B cell (primary cell): ENCODE measurements around the gene RCC2. TPM values are rescaled to one million over a fixed set of nuclear protein-coding genes. Genes with fewer than 3 reads are reported as not detected.

ENCODE experiments used
- ATAC-seq: fragments of 200-7000 bp; cut with Tn5 transposase; one replicate; pipeline ENCODE4 v1.10.0; 2021; ENCODE audit warnings: low read depth, mild to moderate bottlenecking, moderate number of reproducible peaks, moderate library complexity
- CTCF ChIA-PET: fragments of 350-600 bp; sonication (Branson Sonifier 250); formaldehyde crosslinking; loops from one replicate; lab custom pipeline; 2021; ENCODE audit warnings: antibody characterized with exemption, inconsistent platforms; lab: Charles Lee
- POLR2A ChIA-PET: fragments of 350-600 bp; sonication (Branson Sonifier 250); formaldehyde crosslinking; loops from one replicate; lab custom pipeline; 2021; ENCODE audit warnings: antibody characterized with exemption; lab: Charles Lee
- DNase-seq: peaks from one replicate; pipeline ENCODE4 v3.0.0; 2013
- H2AFZ ChIP-seq: 2 replicates; pipeline ENCODE4 v1.6.1; 2012; ENCODE audit warnings: mild to moderate bottlenecking, low read depth, low read length; ENCODE audit not compliant: insufficient read depth, poor library complexity, severe bottlenecking
- H3K27ac ChIP-seq, 2 donors: 1 replicate in 1 of 2; 2 replicates in 1 of 2; pipeline ENCODE4 v1.5.1; 2012 to 2013; ENCODE audit warnings: low read length in 2 of 2, mild to moderate bottlenecking in 2 of 2, moderate library complexity in 1 of 2
- H3K27me3 ChIP-seq, 4 experiments: fragments of 200-600 bp in 1 of 4; sonication (generic) in 1 of 4; replicated peaks in 1 of 4; 1 replicate in 2 of 4; 2 replicates in 2 of 4; pipeline versions ENCODE4 v1.6.1 to v1.7.0; 2013 to 2016; ENCODE audit warnings: low read length in 3 of 4, mild to moderate bottlenecking in 2 of 4, mixed read lengths in 1 of 4, moderate library complexity in 1 of 4; ENCODE audit not compliant: insufficient read depth in 4 of 4, control insufficient read depth in 3 of 4; ENCODE audit errors: control extremely low read depth in 1 of 4
- H3K36me3 ChIP-seq, 2 experiments: replicated peaks in 1 of 2; 1 replicate in 1 of 2; 2 replicates in 1 of 2; pipeline versions ENCODE4 v1.6.1 to v1.7.1; 2013; ENCODE audit warnings: low read length in 1 of 2; ENCODE audit not compliant: insufficient read depth in 2 of 2, control insufficient read depth in 1 of 2; ENCODE audit errors: control extremely low read depth in 1 of 2, extremely low read depth in 1 of 2
- H3K4me1 ChIP-seq, 2 donors: fragments of 200-600 bp in 1 of 2; sonication (generic) in 1 of 2; 1 replicate in 1 of 2; 2 replicates in 1 of 2; pipeline versions ENCODE4 v1.5.1 to v1.6.1; 2013 to 2017; ENCODE audit warnings: low read length in 2 of 2; ENCODE audit not compliant: control insufficient read depth in 2 of 2, insufficient read depth in 2 of 2
- H3K4me2 ChIP-seq: replicated peaks from 2 replicates; pipeline ENCODE3; 2012; ENCODE audit warnings: mild to moderate bottlenecking, low read depth, low read length; ENCODE audit not compliant: poor library complexity, severe bottlenecking
- H3K4me3 ChIP-seq, 5 experiments: fragments of 200-600 bp in 1 of 5; sonication (generic) in 1 of 5; 1 replicate in 3 of 5; 2 replicates in 2 of 5; pipeline versions ENCODE4 v1.5.1 to v1.7.0; 2011 to 2016; ENCODE audit warnings: low read length in 4 of 5, mild to moderate bottlenecking in 4 of 5, low read depth in 2 of 5, control low read depth in 1 of 5, moderate library complexity in 1 of 5; ENCODE audit not compliant: insufficient read depth in 1 of 5; ENCODE audit errors: control extremely low read depth in 1 of 5, extremely low read depth in 1 of 5
- H3K79me2 ChIP-seq: fragments of 200-600 bp; sonication (generic); one replicate; pipeline ENCODE4 v1.6.0; 2016; ENCODE audit warnings: low read length; ENCODE audit not compliant: control insufficient read depth, insufficient read depth
- H3K9ac ChIP-seq: fragments of 200-600 bp; sonication (generic); 2 replicates; pipeline ENCODE4 v1.6.1; 2017; ENCODE audit warnings: mild to moderate bottlenecking, low read length, moderate library complexity
- H3K9me3 ChIP-seq, 3 donors: one replicate each; pipeline versions ENCODE4 v1.6.1 to v1.7.1; 2013; ENCODE audit warnings: low read length in 2 of 3; ENCODE audit not compliant: control insufficient read depth in 2 of 3, insufficient read depth in 1 of 3; ENCODE audit errors: control extremely low read depth in 1 of 3
- H4K20me1 ChIP-seq: 2 replicates; pipeline ENCODE4 v1.6.0; 2012; ENCODE audit warnings: mild to moderate bottlenecking, low read length; ENCODE audit not compliant: insufficient read depth, control insufficient read depth, poor library complexity, severe bottlenecking
- H3K27ac Mint-ChIP-seq: one replicate; pipeline ENCODE4 v1.8.0; 2021; ENCODE audit warnings: mixed read lengths
- H3K27me3 Mint-ChIP-seq: one replicate; pipeline ENCODE4 v1.8.0; 2021; ENCODE audit warnings: mixed read lengths
- H3K4me1 Mint-ChIP-seq: one replicate; pipeline ENCODE4 v1.8.0; 2021; ENCODE audit warnings: mixed read lengths
- H3K4me3 Mint-ChIP-seq: one replicate; pipeline ENCODE4 v1.8.0; 2021; ENCODE audit warnings: mixed read lengths
- H3K9me3 Mint-ChIP-seq: one replicate; pipeline ENCODE4 v1.8.0; 2022; ENCODE audit warnings: mixed read lengths; ENCODE audit not compliant: insufficient read depth
- EZH2 ChIP-seq: IDR thresholded peaks from 2 replicates; pipeline ENCODE4 v1.6.1; 2012; ENCODE audit warnings: borderline replicate concordance, low read depth, mild to moderate bottlenecking, moderate library complexity, low read length; ENCODE audit not compliant: insufficient read depth, poor library complexity, severe bottlenecking
- WGBS: methylation state at CpG from one replicate; pipeline ENCODE4 v1.1.5; 2013; ENCODE audit warnings: missing lambda C conversion rate; ENCODE audit not compliant: insufficient coverage; 5-methylcytosine and 5-hydroxymethylcytosine counted together
- intact Hi-C: fragments of 100-400 bp; cut with micrococcal nuclease; formaldehyde crosslinking; loops from one replicate; pipeline ENCODE4 v1.10.0; 2022
- polyA plus RNA-seq: library from polyadenylated mRNA; depleted of rRNA; stranded (reverse); fragments of >200 nt; gene quantifications from 2 replicates; pipeline ENCODE4 v1.2.3, GENCODE V29; 2012
- total RNA-seq, 2 donors: library from RNA; stranded (reverse); fragments of 120-200 nt in 1 of 2; gene quantifications; 1 replicate in 1 of 2; 2 replicates in 1 of 2; pipeline versions ENCODE4 v1.2.3 to v1.2.4, GENCODE V29; 2013 to 2022
- TF ChIP-seq, protein P1 (sequence below): fragments of 200-600 bp; IDR thresholded peaks from one replicate; pipeline ENCODE4 v1.8.0; 2022; ENCODE audit warnings: antibody characterized with exemption, mild to moderate bottlenecking

Gene RCC2
- total and polyA plus RNA-seq, 2 donors (not counting 1 experiment from before 2014, with no cell fraction given), result 48.9 to 76.9 TPM

DNA sequence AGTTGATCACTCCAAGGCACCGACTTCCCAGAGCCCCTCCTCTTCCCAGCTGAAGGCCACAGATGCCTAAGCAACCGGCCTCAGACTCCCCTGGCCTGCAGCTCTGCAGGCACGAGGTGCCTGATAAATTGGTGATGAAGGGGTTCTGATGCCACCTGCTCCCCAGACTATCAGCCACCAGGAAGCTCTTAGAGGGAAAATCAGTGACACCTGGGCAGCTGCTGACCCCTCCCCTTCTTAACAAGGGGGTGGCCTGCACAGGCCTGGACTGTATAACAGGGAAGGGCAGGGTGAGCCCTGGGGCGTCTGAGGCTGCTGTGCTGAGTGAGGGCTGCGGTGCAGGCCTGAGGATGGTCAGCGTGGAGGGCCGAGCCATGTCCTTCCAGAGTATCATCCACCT lies 67.6 kb downstream of the RCC2 start, which contains the start of gene PADI6:
PADI6 (plus strand) TSS at position 301 of the 400 bp plus-strand sequence; CDS start at position 351, 50 bp downstream.
- Mint-ChIP-seq H3K4me3 (no peak within 1 kb of the TSS), H3K27me3 (peaks cover 6% of the 10 kb centered on the region), H3K4me1 (no peaks in the 10 kb centered on the region), H3K27ac (no peak within 1 kb of the TSS), H3K9me3 (no peaks in the 10 kb centered on the region)
- intact Hi-C loops, result no loop called here
- whole genome bisulfite sequencing, result 83% methylated on average over 4 of the region's 7 CpGs
- no peaks in the 10 kb centered on the region for H3K9me3 ChIP-seq
- H3K36me3 ChIP-seq, result no peaks in the 10 kb centered on the region
- no peaks in the 10 kb centered on the region for H4K20me1 ChIP-seq
- no peaks in the 10 kb centered on the region for H3K79me2 ChIP-seq
- no peak within 1 kb of the TSS for H3K4me3 ChIP-seq
- H3K9ac ChIP-seq, result no peak within 1 kb of the TSS
- no peak within 1 kb of the TSS for H3K27ac ChIP-seq
- no peak within 1 kb of the TSS for H3K4me2 ChIP-seq
- no peaks in the 10 kb centered on the region for H3K27me3 ChIP-seq
- POLR2A ChIA-PET, result no interaction called here
- DNase-seq (no peak), ATAC-seq (no peak)
- TF ChIP-seq, protein P1, sequence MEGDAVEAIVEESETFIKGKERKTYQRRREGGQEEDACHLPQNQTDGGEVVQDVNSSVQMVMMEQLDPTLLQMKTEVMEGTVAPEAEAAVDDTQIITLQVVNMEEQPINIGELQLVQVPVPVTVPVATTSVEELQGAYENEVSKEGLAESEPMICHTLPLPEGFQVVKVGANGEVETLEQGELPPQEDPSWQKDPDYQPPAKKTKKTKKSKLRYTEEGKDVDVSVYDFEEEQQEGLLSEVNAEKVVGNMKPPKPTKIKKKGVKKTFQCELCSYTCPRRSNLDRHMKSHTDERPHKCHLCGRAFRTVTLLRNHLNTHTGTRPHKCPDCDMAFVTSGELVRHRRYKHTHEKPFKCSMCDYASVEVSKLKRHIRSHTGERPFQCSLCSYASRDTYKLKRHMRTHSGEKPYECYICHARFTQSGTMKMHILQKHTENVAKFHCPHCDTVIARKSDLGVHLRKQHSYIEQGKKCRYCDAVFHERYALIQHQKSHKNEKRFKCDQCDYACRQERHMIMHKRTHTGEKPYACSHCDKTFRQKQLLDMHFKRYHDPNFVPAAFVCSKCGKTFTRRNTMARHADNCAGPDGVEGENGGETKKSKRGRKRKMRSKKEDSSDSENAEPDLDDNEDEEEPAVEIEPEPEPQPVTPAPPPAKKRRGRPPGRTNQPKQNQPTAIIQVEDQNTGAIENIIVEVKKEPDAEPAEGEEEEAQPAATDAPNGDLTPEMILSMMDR, result no peak
- TF ChIP-seq EZH2, result no peak
- H2AFZ ChIP-seq, result no peak within 1 kb of the TSS
- CTCF ChIA-PET, result no interaction called here
- no peaks in the 10 kb centered on the region for H3K4me1 ChIP-seq

DNA sequence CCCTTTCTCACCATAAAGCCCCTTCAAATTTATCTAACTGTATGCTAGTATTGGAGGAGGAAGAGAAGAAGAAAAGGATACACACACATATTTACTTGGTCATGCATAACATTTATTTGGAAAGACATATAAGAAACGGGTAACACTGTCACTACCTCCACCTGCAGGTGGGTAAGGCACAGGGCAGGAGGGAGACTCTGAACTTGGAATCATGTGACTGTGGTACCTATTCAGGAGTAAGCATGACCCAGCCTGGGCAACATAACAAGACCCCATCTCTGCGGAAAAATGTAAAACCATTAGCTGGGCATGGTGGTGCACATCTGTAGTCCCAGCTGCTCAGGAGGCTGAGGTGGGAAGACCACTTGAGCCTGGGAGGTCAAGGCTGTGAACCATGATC lies 68.9 kb downstream of the RCC2 start:
- Histone ChIP-seq H3K9ac (no peak overlapping the region), H3K9me3 (no peaks in the 10 kb centered on the region), H3K4me2 (no peak overlapping the region), H2AFZ (no peak overlapping the region), H3K4me1 (no peaks in the 10 kb centered on the region), H3K79me2 (no peaks in the 10 kb centered on the region), H3K36me3 (no peaks in the 10 kb centered on the region), H3K4me3 (no peak overlapping the region), H3K27ac (no peak overlapping the region), H4K20me1 (no peaks in the 10 kb centered on the region), H3K27me3 (no peaks in the 10 kb centered on the region)
- no peak for ATAC-seq
- no peak for TF ChIP-seq EZH2
- TF ChIP-seq, protein P1, result no peak
- H3K4me3 Mint-ChIP-seq, result no peak overlapping the region
- no peak overlapping the region for H3K27ac Mint-ChIP-seq
- H3K27me3 Mint-ChIP-seq, result peaks cover 6% of the 10 kb centered on the region
- ChIA-PET POLR2A (no interaction called here), CTCF (no interaction called here)
- DNase-seq, result no peak
- H3K9me3 Mint-ChIP-seq, result no peaks in the 10 kb centered on the region
- H3K4me1 Mint-ChIP-seq, result no peaks in the 10 kb centered on the region
- intact Hi-C loops, result no loop called here
- 67% methylated on average over 1 of the region's 2 CpGs for WGBS
